SKM-1 treated with dmso at 0.1 percent for 144 hours (cell line): ENCODE data around the gene DVL1.
A peak's percentile ranks its signal among the peaks of the same experiment; 100 is the strongest.

Experiments
- DNase-seq: peaks from one replicate; lab custom pipeline; 2025; ENCODE audit not compliant: unreplicated experiment; lab: John Stamatoyannopoulos, UW

Gene DVL1

DNA sequence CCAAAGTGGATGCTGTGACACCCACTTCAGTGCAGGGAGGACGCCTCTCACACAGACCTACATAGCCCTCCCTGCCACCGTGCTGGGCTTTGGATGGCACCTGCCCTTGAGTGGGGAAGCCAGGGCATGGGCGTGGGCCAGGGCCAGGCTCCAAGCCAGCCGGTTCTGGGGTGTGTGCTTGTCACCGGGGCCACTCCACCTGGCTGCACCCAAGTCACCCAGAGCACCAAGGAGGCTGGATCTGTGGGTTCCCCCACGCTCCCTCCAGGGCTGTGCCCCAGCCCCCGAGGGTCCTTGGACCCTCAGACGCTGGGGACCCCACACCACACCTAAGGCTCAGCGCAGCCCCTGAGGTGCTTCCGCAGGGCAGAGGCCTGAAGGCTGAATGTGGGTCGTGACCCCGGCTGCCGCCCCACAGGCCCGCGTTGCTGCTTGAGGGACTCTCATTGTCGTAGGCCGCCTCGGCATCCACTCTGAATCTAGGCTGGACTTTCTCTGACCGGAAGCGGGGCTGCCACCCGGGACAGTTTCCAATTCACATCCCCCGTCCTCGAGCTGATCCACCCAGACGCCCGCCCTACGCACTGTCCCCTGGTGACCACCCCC lies 7.7 kb upstream of the DVL1 start:
- DNase-seq = no peak

GRCh38 chr1:1356166-1356795 lies 7.1 kb upstream of the DVL1 start:
- DNase-seq = no peak

- no peak for DNase-seq
These were observed 6.2 kb upstream of the DVL1 start for GRCh38 chr1:1355416-1355815.

GRCh38 chr1:1354271-1355247 lies 5.3 kb upstream of the DVL1 start:
- no peak for DNase-seq

- DNase-seq = no peak
These were observed 4.4 kb upstream of the DVL1 start for GRCh38 chr1:1353389-1354151.

DNA sequence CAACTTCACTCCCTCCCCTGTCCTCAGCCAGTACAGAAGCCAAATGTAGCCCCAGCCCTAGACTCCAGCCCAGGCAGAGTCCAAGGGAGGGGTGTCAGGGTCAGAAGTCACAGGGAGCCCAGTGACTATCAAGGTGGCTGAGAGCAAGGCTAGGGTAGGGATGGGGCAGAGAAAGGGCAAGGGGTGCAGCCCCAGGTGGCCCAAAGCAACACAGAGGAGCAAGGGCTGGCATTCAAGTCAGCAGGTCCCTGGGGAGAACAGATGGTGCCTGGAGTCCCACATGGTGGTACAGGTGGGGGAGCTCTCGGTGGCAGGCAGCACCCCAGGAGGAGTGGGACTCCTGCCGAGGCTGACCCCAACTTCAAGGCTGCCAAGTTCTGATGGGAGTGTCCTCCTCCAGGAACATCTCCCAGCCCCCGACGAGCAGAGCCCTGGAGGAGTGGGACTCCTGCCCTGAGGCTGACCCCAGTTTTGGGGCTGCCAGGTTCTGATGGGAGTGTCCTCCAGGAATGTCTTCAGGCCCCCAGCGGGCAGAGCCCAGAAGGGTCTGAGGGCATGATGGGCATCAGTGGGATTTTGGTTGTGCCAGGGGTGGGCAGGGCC lies 3.7 kb upstream of the DVL1 start:
- no peak for DNase-seq

DNA sequence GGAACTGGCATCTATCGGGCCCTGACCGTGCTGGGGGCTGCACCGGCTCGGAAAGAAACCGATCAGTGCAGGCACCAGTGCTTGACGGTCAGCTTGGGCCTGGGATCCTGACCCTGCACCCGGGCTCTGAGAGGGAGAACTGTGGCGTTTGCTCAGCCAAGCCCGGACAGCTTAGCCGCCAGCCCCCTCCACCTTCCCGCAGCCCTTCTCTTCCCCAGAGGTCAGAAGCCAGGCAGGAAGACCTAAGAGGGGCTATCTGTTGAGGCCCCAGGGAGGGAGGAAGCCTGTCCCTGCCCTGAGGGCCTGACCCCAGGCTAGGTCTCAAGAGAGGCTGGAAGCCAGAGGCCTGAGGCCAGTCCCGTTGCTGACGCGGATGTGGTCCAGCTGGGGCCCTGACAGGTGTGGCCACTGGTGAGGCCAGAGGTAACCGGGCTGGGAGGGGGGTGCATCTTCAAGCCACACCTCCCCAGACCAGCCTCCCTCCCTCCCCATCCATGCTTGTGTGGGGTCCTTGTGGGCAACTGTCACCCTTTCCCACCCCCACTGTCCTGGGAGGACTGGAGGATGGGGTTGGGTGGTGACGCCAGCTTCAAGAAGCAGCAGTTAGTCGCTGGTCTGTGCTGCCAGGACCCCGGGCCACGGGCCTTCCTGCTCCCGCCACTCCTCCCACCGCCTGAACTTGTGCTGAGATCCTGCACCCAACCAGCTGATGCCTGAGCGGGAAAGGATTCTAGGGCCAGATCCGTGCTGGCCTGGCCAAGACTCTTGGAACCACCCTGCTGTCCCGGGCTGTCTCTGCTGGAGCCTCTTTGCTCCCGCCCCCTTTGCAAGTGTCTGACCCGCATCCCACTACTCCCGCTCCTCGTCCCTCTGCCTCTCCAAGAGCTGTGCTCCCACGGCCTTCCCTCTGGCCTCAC lies 2.6 kb upstream of the DVL1 start:
- no peak for DNase-seq

- no peak for DNase-seq
These were observed 580 bp downstream of the DVL1 start for GRCh38 chr1:1348420-1349255.

DNA sequence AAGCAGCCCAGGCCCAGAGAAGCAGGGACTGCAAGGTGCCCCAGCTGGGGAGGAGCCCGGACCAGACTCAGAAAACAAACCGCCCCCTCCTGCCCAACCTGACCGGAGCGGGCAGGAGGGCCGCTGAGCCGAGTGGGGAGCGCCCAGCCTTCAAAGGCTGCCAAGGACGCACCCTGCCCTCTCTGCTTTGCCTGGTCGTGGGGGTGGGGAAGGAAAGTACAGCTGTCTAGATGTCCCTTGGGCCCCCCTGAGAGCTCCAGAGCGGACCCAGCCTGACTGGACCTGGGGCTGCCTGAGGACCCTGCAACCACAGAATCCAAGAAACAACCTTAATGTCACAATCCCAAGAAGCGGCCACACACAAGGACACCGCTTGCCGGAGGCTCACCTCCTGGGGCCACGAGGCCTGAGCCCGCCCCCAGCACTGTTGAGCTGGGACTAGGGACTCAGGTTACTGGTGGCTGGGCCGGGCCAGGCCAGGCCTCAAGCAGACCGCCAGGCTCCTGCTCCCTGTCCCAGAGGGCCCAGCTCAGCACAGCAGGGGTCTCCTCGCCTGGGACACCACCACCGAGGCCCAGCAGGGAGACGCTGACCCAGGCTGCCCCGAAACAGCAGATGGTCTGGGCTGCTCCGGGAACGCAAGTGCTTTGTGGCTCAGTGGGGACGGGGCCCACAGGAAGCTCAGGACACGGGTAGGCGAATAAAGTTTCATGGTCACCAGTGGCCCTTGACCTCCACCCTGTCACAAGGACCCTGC lies 1.4 kb downstream of the DVL1 start:
- no peak for DNase-seq

DNA sequence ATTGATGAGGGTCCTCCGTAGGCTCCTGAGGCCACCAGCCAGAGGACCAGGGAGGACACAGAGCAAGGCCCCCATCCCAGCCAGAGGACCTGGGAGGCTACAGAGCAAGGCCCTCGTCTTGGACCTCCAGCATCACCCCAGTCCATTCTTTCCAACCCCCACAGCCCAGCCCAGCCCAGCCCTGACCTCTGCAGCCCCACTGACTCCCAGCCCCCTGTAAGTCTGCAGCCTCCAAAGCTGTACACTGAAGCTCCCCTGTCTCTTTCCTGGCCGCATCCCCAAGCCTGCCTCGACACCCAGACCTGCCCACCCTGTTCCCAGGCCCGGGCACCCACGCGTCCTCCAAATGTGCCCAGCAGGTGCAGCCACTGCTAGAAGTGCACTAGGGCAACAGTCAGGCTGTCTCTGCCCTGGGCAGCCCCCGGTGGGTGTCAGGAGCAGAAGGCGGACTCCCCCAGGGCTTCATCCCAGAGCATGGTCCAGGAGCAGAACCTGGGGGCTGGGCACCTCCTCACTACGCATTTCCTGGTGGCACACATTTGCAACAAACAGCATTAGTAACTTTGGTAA lies 2.1 kb downstream of the DVL1 start:
- DNase-seq = no peak

DNA sequence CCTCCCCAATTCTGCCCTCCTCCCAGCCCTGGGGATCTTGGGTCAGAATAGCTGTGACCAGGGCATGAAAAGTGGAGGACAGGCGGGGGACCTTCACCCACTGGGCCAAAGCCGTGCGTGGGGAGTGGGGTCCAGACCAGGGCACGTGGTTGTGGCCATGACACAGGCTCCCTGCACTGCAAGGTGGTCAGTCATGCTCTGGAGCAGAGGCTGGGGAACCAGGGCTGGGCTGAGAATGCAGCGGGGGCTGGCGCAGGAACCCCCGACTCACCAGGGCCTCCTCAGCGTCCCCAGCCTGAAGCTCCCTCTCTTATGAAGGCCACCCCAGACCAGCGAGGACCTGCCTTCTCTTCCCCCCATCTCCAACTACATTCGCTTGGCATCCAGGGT lies 2.7 kb downstream of the DVL1 start:
- no peak for DNase-seq

DNA sequence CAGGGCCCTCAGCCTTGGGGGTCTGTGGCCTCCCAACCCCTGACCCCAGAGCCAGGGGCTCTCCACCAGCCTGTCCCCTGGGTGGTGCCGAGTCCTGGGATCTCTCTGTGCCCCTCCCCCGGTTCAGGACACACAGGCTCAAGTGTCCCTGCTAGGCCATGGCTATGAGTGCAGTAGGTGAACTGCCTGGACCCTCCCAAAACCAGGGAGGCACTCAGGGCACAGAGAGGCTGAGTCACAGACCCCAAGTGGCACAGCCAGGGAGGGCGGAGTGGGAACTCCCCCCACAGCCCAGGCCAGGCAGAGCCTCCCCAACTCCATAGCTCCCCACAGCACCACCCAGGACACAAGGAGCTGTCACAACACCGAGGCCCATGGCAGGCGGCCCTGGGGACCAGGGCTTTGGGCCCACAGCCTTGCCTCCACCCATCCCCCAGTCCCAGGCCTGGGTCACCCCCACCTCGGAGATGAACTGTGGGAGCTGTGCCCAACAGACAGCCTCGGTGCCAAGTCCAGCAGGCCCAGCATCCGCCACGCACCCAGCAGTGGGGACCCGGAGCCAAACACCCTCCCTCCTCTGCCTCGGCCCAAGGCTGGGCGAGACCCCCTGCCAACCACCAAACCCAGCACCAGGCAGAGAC lies 3.2 kb downstream of the DVL1 start:
- no peak for DNase-seq

GRCh38 chr1:1345384-1345783 lies 3.8 kb downstream of the DVL1 start:
- no peak for DNase-seq

- peak; percentile 20 for DNase-seq
These were observed 4.4 kb downstream of the DVL1 start for GRCh38 chr1:1344655-1345361.

DNA sequence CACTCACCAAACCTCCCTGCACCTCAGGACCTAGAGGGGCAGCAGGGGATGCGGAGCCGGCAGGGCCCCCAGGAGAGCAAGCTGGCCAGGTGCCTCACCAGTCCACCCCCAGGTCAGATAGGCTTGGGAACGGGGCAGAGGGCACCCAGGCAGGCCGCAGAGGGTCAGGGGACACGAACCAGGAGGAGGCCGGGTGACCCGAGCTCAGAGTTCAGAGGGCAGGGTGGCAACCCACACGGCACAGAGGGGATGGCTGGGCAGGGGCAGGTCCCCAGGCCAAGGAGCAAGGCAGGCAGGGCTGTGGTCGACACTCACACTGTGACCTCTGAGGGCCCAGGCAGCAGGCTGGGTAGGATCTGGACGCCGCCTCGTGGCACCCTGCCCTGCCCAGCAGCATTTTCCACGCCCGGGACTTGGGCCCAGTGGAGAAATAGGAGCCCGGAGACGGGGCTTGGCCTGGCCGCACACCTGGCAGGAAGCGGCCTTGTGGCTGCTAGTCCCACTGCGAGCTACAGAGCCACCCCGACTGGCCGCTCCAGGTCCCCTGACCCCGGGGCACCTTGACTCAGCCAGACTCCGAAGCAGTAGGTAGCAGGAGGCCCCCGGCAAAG lies 5.3 kb downstream of the DVL1 start:
- no peak for DNase-seq

DNA sequence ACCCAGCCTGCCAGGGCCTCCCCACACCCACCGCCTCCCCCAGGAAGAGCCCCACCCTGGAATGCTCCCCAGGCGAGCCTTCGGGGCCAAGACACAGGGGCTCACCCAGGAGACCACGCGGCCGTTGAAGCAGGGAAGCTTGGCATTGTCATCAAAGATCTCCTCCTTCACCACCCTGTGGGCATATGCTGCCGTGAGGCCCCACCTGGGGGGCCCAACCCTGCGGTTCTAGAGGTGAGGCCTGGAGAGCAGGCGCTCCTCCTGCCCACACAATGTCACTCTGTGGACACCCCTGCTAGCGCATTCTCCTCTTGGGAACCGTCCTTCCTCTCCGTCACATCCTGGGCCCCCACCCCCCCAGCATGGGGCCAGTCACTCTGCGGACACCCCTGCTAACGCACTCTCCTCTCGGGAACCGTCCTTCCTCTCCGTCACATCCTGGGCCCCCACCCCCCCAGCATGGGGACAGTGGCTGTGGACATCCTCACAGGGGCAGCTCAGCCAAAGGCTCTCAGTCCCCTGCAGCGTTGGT lies 6.6 kb downstream of the DVL1 start:
- no peak for DNase-seq
